Karpas-422 (cell line): Measurements from ENCODE around the gene TRIM46. TPM values are rescaled to one million over a fixed set of nuclear protein-coding genes. Genes with fewer than 3 reads are reported as not detected.
A peak's percentile ranks its signal among the peaks of the same experiment; 100 is the strongest.
"Not testable (repeated sequence)": the region's sequence is repeated elsewhere in the genome, so short reads cannot be mapped to it uniquely, and the experiment has no call there.

Source experiments
- DNase-seq: peaks from one replicate; pipeline ENCODE4 v3.0.0-alpha.2; 2015
- H2AFZ ChIP-seq: fragments of 200-600 bp; sonication (generic); 2 replicates; pipeline ENCODE4 v1.6.1; 2014; ENCODE audit warnings: antibody characterized with exemption, low read length, mixed read lengths
- H3K27ac ChIP-seq: fragments of 200-600 bp; sonication (generic); 2 replicates; pipeline ENCODE4 v1.5.1; 2014; ENCODE audit warnings: mild to moderate bottlenecking, low read length, moderate library complexity
- H3K27me3 ChIP-seq: fragments of 200-600 bp; sonication (generic); 2 replicates; pipeline ENCODE4 v1.6.1; 2014; ENCODE audit warnings: low read length, mixed read lengths
- H3K36me3 ChIP-seq: fragments of 200-600 bp; sonication (generic); 2 replicates; pipeline ENCODE4 v1.6.1; 2014; ENCODE audit warnings: low read length, mixed read lengths; ENCODE audit not compliant: insufficient read depth
- H3K4me1 ChIP-seq: fragments of 200-600 bp; sonication (generic); 2 replicates; pipeline ENCODE4 v1.6.1; 2014; ENCODE audit warnings: mild to moderate bottlenecking, low read length, mixed read lengths
- H3K4me2 ChIP-seq: fragments of 200-600 bp; sonication (generic); 2 replicates; pipeline ENCODE4 v1.6.1; 2014; ENCODE audit warnings: low read length, low read depth, mild to moderate bottlenecking; ENCODE audit not compliant: poor library complexity, severe bottlenecking
- H3K4me3 ChIP-seq: fragments of 200-600 bp; sonication (generic); 2 replicates; pipeline ENCODE4 v1.5.1; 2014; ENCODE audit warnings: mild to moderate bottlenecking, antibody characterized with exemption, low read length, mixed read lengths
- H3K79me2 ChIP-seq: fragments of 200-600 bp; sonication (generic); 2 replicates; pipeline ENCODE4 v1.6.1; 2014; ENCODE audit warnings: mild to moderate bottlenecking, low read length, mixed read lengths
- H3K9ac ChIP-seq: fragments of 200-600 bp; sonication (generic); 2 replicates; pipeline ENCODE4 v1.6.0; 2014; ENCODE audit warnings: low read length
- H3K9me2 ChIP-seq: fragments of 200-600 bp; sonication (generic), shearing (Covaris generic); replicated peaks from 2 replicates; pipeline ENCODE4 v1.6.0; 2014; ENCODE audit warnings: mild to moderate bottlenecking, low read length, moderate library complexity; ENCODE audit not compliant: insufficient read depth
- H3K9me3 ChIP-seq: fragments of 300-700, 200-600 bp; sonication (generic); 2 replicates; pipeline ENCODE4 v1.6.1; 2014; ENCODE audit warnings: low read length, mixed read lengths
- H4K20me1 ChIP-seq: fragments of 200-600 bp; sonication (generic); 2 replicates; pipeline ENCODE4 v1.6.1; 2014; ENCODE audit warnings: mild to moderate bottlenecking, antibody characterized with exemption, low read length, low read depth; ENCODE audit not compliant: insufficient read depth
- total RNA-seq: library from RNA; depleted of rRNA; stranded (reverse); fragments of >200 nt; shearing (Covaris generic); gene quantifications from 2 replicates; pipeline ENCODE4 v1.2.3, GENCODE V29; 2014; ENCODE audit warnings: low replicate concordance

Gene TRIM46
- total RNA-seq, 1 experiment from 2014 or later = 5.1 TPM

- H3K4me3 ChIP-seq, H2AFZ ChIP-seq, H3K36me3 ChIP-seq, H3K79me2 ChIP-seq, H3K9me2 ChIP-seq, DNase-seq, H3K9me3 ChIP-seq, H3K27me3 ChIP-seq, H3K27ac ChIP-seq, H3K9ac ChIP-seq, H3K4me2 ChIP-seq, H4K20me1 ChIP-seq: not testable (repeated sequence)
- H3K4me1 ChIP-seq = peaks cover 36% of the 10 kb centered on the region
These were observed 16.3 kb downstream of the TRIM46 start for GRCh38 chr1:155189926-155190325.

DNA sequence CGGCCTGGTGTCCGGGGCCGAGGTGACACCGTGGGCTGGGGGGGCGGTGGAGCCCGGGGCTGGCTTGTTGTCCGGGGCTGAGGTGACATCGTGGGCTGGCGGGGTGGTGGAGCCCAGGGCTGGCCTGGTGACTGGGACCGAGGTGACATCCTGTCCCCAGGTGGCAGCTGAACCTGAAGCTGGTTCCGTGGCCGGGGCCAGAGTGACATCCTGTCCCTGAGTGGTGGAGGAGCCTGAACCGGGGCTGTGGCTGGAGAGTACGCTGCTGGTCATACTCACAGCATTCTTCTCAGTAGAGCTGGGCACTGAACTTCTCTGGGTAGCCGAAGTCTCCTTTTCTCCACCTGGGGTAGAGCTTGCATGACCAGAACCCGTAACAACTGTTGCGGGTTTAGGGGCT is 18.3 kb downstream of the TRIM46 start:
- Histone ChIP-seq H2AFZ (no peak overlapping the region), H3K79me2 (no peaks in the 10 kb centered on the region), H3K27me3 (no peaks in the 10 kb centered on the region), H3K4me2 (no peak overlapping the region), H4K20me1 (no peaks in the 10 kb centered on the region), H3K36me3 (no peaks in the 10 kb centered on the region), H3K27ac (no peak overlapping the region), H3K9ac (no peak overlapping the region), H3K4me3 (no peak overlapping the region), H3K9me2 (no peaks in the 10 kb centered on the region), H3K4me1 (peaks cover 32% of the 10 kb centered on the region), H3K9me3 (no peaks in the 10 kb centered on the region)
- DNase-seq = no peak

DNA sequence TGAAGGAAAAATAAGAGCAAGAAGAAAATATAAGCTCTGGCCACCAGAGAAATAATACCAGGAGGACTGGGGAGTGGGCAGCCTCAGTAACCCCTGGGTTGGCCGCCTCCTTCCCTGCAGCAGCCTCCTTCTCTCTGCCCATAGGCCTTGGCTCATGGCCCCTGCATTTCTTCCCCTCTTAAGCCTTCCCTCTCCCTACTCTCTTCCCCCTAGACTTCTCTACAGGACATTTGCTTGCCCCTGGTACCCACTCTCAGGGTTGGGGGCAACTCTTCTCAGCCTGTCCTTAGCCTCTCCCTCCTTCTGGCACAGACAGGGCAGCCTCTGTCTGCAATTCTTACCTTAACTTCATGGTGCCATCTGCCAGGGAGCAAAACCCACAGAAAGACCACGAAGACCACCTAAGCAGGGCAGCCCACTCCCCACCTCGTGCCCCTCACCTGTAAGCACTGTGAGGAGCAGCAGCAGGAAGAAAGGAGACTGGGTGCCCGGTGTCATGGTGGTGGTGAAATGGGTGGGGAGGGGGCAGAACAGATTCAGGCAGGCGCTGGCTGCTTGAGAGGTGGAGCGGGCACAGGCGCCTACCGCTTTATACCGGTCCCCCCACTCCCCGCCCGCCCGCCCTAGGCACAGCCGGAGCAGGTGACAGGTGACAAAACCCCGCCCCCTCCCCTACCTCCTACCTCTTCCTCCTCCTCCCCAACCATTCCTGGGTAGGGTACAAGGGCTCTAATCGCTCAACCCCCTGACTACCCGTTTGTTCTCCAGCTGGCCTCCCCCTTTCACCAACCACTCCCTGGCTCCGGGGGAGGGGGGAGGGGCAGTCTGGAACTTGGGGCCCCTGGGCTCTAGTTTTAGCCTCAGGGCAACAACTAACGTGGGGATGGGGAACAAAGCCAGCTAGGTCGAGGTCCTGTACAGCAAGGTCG is 19.0 kb downstream of the TRIM46 start:
- no peaks in the 10 kb centered on the region for H3K36me3 ChIP-seq
- no peaks in the 10 kb centered on the region for H3K27me3 ChIP-seq
- peak overlapping the region; percentile 66 for H3K4me2 ChIP-seq
- no peaks in the 10 kb centered on the region for H3K9me3 ChIP-seq
- H3K79me2 ChIP-seq = no peaks in the 10 kb centered on the region
- peak overlapping the region; percentile 73 for H3K9ac ChIP-seq
- H3K27ac ChIP-seq = no peak overlapping the region
- peaks cover 32% of the 10 kb centered on the region for H3K4me1 ChIP-seq
- peak overlapping the region; percentile 59; the same call in 1 of the 2 replicates for H3K4me3 ChIP-seq
- no peak overlapping the region for H2AFZ ChIP-seq
- H3K9me2 ChIP-seq = no peaks in the 10 kb centered on the region
- DNase-seq = no peak
- no peaks in the 10 kb centered on the region for H4K20me1 ChIP-seq

GRCh38 chr1:155193275-155193990 is 19.8 kb downstream of the TRIM46 start:
- Histone ChIP-seq H3K4me3 (peak overlapping the region; percentile 59), H3K4me2 (peak overlapping the region; percentile 66), H3K9me3 (no peaks in the 10 kb centered on the region), H3K9ac (peak overlapping the region; percentile 73), H3K27ac (peak overlapping the region; percentile 77), H3K79me2 (no peaks in the 10 kb centered on the region), H2AFZ (peak overlapping the region; percentile 83), H3K27me3 (no peaks in the 10 kb centered on the region), H3K9me2 (no peaks in the 10 kb centered on the region), H4K20me1 (no peaks in the 10 kb centered on the region), H3K36me3 (no peaks in the 10 kb centered on the region), H3K4me1 (peaks cover 32% of the 10 kb centered on the region)
- DNase-seq = peak; percentile 90

DNA sequence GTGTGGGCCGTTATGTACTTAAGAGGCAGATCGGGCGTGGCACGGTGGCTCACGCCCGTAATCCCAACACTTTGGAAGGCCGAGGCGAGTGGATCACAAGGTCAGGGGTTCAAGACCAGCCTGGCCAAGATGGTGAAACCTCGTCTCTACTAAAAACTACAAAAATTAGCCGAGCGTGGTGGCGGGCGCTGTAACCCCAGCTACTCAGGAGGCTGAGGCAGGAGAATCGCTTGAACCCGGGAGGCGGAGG is 20.3 kb downstream of the TRIM46 start:
- peak overlapping the region; percentile 83 for H2AFZ ChIP-seq
- peak overlapping the region; percentile 59 for H3K4me3 ChIP-seq
- peak overlapping the region; percentile 77 for H3K27ac ChIP-seq

DNA sequence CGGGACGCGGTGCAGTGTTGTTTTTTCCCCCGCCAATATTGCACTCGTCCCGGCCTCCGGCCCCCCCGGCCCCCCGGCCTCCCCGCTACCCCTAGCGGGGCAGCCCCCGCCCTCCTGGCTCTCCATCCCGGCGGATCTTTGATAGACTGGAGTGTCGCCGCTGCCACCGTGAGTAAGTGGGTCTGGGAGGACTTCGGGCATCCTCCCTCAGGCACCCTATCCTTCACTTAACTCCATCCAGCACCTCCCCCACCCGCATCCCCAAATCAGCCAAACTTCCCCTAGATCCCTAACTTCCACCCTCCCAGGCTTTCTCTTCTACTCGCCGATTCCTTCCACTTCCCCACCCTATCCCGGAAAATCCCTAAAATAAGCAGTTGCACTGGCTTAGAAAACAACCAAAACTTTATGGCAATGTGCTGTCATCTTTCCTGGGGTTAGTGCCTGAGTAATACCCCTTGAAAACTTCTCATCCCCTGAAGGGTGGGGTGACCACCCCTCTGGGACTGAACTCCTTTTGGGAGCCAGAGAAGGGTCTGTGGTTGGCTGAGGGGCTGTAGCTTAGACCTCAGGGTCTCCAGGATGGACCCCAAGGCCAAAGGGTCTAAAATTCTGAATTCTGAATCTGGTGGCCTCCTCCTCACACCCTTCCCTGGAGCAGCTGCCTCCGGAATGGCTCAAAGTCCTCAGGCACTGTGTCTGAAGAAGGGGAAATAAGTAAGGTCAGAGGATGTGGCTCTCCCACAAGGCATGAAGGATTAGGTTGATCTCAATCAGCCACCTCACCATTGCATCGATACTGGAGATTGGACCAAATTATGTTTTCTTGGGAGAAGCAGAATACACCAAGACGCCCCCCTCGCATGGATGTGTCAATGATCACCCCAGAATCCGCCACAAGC is 21.8 kb downstream of the TRIM46 start:
- no peak for DNase-seq

More for the DNA sequence above, 20.3 kb downstream of the TRIM46 start:
- H3K9ac ChIP-seq = peak overlapping the region; percentile 73
- not testable (repeated sequence) for H4K20me1 ChIP-seq, H3K36me3 ChIP-seq, H3K9me3 ChIP-seq, H3K79me2 ChIP-seq, DNase-seq, H3K27me3 ChIP-seq, H3K9me2 ChIP-seq
- H3K4me1 ChIP-seq = peaks cover 32% of the 10 kb centered on the region
- H3K4me2 ChIP-seq = peak overlapping the region; percentile 66

GRCh38 chr1:155196103-155196892 is 22.6 kb downstream of the TRIM46 start:
- H3K9me2 ChIP-seq = no peaks in the 10 kb centered on the region
- no peak overlapping the region for H2AFZ ChIP-seq
- H3K9me3 ChIP-seq = no peaks in the 10 kb centered on the region
- peak overlapping the region; percentile 59; the same call in 1 of the 2 replicates for H3K4me3 ChIP-seq
- H3K4me1 ChIP-seq = peaks cover 32% of the 10 kb centered on the region
- no peaks in the 10 kb centered on the region for H4K20me1 ChIP-seq
- peak overlapping the region; percentile 66 for H3K4me2 ChIP-seq
- no peak for DNase-seq
- H3K36me3 ChIP-seq = no peaks in the 10 kb centered on the region
- peak overlapping the region; percentile 20; the same call in 1 of the 2 replicates for H3K9ac ChIP-seq
- H3K79me2 ChIP-seq = no peaks in the 10 kb centered on the region
- H3K27ac ChIP-seq = no peak overlapping the region
- H3K27me3 ChIP-seq = no peaks in the 10 kb centered on the region

More for the DNA sequence above, 21.8 kb downstream of the TRIM46 start:
- H3K36me3 ChIP-seq = no peaks in the 10 kb centered on the region
- no peak overlapping the region for H2AFZ ChIP-seq
- peaks cover 32% of the 10 kb centered on the region for H3K4me1 ChIP-seq
- H3K27me3 ChIP-seq = no peaks in the 10 kb centered on the region
- no peaks in the 10 kb centered on the region for H3K9me3 ChIP-seq
- H3K4me3 ChIP-seq = peak overlapping the region; percentile 59
- no peaks in the 10 kb centered on the region for H3K79me2 ChIP-seq
- peak overlapping the region; percentile 64 for H3K9ac ChIP-seq
- H3K9me2 ChIP-seq = no peaks in the 10 kb centered on the region
- no peaks in the 10 kb centered on the region for H4K20me1 ChIP-seq
- H3K4me2 ChIP-seq = peak overlapping the region; percentile 66
- no peak overlapping the region for H3K27ac ChIP-seq
